ENCODE measurements around the gene TPCN1. TPM values are rescaled to one million over a fixed set of nuclear protein-coding genes. Genes with fewer than 3 reads are reported as not detected.

Gene TPCN1
- total and polyA plus RNA-seq, 2 of the 13 experiments (the other 11 are each of a cell fraction or from before 2014, with no cell fraction given) = 8.0 to 26.8 TPM

GRCh38 chr12:113248842-113249435, 27.7 kb downstream of the TPCN1 start:
- DNase-seq (ENCODE audit: low spot score) (no peak), ATAC-seq (no peak), FAIRE-seq (no peak)
- Histone ChIP-seq H2AFZ (ENCODE audit: low read length) (no peak overlapping the region), H3K27ac (ENCODE audit: extremely low read length, insufficient read depth, low read length) (no peak overlapping the region), H3K4me3 (replicated peaks in 1 of 3; ENCODE audit: insufficient read depth in 1 of 3, low read depth in 2 of 3, low read length in 3 of 3) (no peak overlapping the region), H3K9me3 (ENCODE audit: low read length) (no peaks in the 10 kb centered on the region), H3K9ac (ENCODE audit: insufficient read depth, low read depth, low read length) (no peak overlapping the region), H3K4me2 (ENCODE audit: low read depth, low read length) (no peak overlapping the region), H3K36me3 (replicated peaks in 1 of 2; ENCODE audit: control insufficient read depth in 1 of 2, insufficient read depth in 2 of 2, low read length in 2 of 2) (peaks cover 0 to 3% of the 10 kb centered on the region in 2 experiments; a peak in 2 of 5 replicates), H4K20me1 (ENCODE audit: insufficient read depth, low read length) (no peaks in the 10 kb centered on the region), H3K27me3 (ENCODE audit: control insufficient read depth in 1 of 2, insufficient read depth in 2 of 2, low read length in 2 of 2) (no peaks in the 10 kb centered on the region), H3K79me2 (ENCODE audit: insufficient read depth, low read length) (no peaks in the 10 kb centered on the region), H3K4me1 (ENCODE audit: insufficient read depth, low read length) (peaks cover 36% of the 10 kb centered on the region)
- no TSS peak for BruUV-seq (replicated peaks)
- in situ Hi-C loops (cut with HindIII; ENCODE audit: extremely low pct_ligation_motif_present, low pct_unique_long_range_greater_than_20kb) (no loop called here), intact Hi-C loops (cut with micrococcal nuclease; ENCODE audit: unreplicated experiment) (no loop called here)
- ChIA-PET CTCF (ENCODE audit: low intra/inter-chr PET ratio, low total read pairs) (no interaction called here), POLR2A (no interaction called here)
- TF ChIP-seq ZNF550 (CRISPR knock-in tag; IDR thresholded peaks at IDR 0.05; ENCODE audit: borderline replicate concordance) (no peak), HCFC1 (IDR thresholded peaks at IDR 0.05; ENCODE audit: low read depth, low read length) (no peak), PHF21A (CRISPR knock-in tag; IDR thresholded peaks at IDR 0.05) (no peak), MTERF4 (CRISPR knock-in tag; IDR thresholded peaks at IDR 0.05) (no peak), SNAPC4 (CRISPR knock-in tag; IDR thresholded peaks at IDR 0.05) (no peak), RELA (CRISPR knock-in tag; IDR thresholded peaks at IDR 0.05) (no peak)
- 99% methylated on average over 10 of the region's 11 CpGs for WGBS (ENCODE audit: low lambda C conversion rate)
